Measurements from ENCODE around the gene KIF16B. TPM values are rescaled to one million over a fixed set of nuclear protein-coding genes. Genes with fewer than 3 reads are reported as not detected.

KIF16B gene
- total and polyA plus RNA-seq, 10 of the 15 experiments (the other 5 are each of a cell fraction or from before 2014, with no cell fraction given), result 0.21 to 5.2 (median 3.0) TPM

DNA sequence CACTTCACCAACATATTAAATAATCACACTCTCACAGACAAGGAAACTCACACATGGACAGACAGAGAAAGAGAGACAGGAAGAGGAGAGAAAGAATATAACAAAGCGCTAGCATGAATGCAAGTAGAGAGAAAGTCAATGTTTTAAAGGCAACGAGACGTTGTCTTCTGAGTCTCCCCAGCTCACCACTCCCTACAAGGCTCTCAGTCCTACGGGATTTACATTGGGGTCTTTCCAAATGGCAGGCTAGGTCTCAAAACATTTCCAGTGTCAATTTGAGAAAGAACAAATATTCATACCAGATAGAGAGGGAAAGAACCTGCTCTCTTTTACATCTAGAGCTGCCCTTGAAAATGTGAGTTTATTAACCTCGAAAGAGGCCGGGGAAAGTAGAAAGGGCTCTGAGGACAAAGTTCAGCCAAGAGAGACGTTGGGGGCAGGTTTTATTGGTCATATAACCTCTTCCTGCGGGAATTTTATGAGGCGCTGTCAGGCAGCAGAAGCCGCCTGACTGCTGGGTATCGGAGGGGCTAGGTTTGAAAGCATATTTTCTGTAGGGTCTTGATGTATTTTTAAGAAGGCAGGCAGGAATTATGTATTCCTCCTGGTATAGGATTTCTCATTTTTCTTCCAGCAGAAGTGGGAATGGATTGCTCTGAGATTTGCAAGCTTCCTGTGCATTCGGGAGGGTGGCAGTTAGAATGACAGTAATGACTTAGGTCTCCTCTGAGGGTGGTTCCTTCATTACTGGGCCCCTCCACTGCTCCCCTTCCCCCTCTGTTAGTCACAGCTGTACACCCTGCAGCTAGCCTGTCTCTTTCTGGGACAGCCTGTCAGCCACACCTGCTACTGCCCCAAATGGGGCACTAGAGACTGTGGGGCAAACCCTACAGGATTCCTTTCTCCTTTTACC is 34.4 kb upstream of the KIF16B start (continued):
- no peak for TF ChIP-seq BCL3 (IDR thresholded peaks at IDR 0.05; ENCODE audit: borderline replicate concordance, insufficient read depth, low read depth, low read length, poor library complexity, severe bottlenecking)
- TF ChIP-seq E2F8 (IDR thresholded peaks at IDR 0.05; ENCODE audit: low read depth, partially characterized antibody), result no peak
- no peak for TF ChIP-seq ZNF274 (IDR thresholded peaks at IDR 0.05; ENCODE audit: insufficient read depth, insufficient read length)
- TF ChIP-seq MEF2A (IDR thresholded peaks at IDR 0.05; ENCODE audit: insufficient read depth, low read depth, low read length), result no peak

DNA sequence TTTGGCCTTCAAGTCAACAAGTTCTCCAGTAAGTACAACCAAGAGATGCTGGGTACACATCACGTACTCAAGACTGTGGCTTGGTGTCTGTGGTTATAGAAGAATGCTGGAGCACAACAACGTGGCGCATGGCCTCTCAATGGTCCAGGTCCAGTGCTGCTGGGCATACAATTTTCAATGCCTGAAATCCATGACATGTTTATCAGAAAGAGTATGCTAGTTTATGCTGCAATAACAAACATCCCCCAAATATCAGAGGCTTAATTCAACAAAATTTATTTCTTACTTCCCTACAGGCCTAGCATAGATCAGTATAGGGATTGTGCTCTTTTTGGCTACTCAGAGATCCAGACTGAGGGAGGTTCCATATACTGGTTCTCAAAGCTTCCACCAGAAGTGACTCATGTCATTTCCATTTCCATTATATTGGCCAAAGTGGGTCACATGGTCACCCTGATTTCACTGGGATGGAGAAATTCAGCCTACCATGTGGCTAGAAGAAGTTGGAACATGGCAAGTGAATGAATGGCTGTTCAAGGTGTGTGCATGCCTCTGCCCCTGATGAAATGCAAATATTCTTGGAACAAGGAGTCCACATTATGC is 33.3 kb upstream of the KIF16B start:
- Histone ChIP-seq H2AFZ (ENCODE audit: control insufficient read depth, low read depth, low read length) (no peak overlapping the region), H3K4me1 (ENCODE audit: control insufficient read depth, insufficient read depth, low read length) (no peaks in the 10 kb centered on the region), H3K27ac (ENCODE audit: control insufficient read depth, insufficient read depth) (no peak overlapping the region), H3K9ac (ENCODE audit: control insufficient read depth, insufficient read depth, low read length) (no peak overlapping the region), H3K27me3 (replicated peaks in 1 of 2; ENCODE audit: control insufficient read depth in 2 of 2, insufficient read depth in 2 of 2, low read length in 1 of 2) (no peaks in the 10 kb centered on the region), H3K9me3 (replicated peaks; ENCODE audit: control insufficient read depth, insufficient read depth, low read length) (no peaks in the 10 kb centered on the region), H3K36me3 (ENCODE audit: control insufficient read depth in 2 of 2, insufficient read depth in 2 of 2, low read length in 1 of 2) (no peaks in the 10 kb centered on the region), H3K79me2 (ENCODE audit: control insufficient read depth, insufficient read depth, low read length) (no peaks in the 10 kb centered on the region), H3K4me3 (no peak overlapping the region), H4K20me1 (ENCODE audit: control insufficient read depth, insufficient read depth) (no peaks in the 10 kb centered on the region), H3K4me2 (ENCODE audit: control insufficient read depth, insufficient read depth) (no peak overlapping the region)
- BruUV-seq (replicated peaks), result no TSS peak
- ChIA-PET CTCF (no interaction called here), SMC1A (ENCODE audit: uncharacterized antibody, unreplicated experiment) (no interaction called here), RAD21 (ENCODE audit: unreplicated experiment) (no interaction called here), POLR2A (no interaction called here)
- ATAC-seq, result no peak
- intact Hi-C loops (cut with micrococcal nuclease; ENCODE audit: unreplicated experiment), result no loop called here
- no peak for DNase-seq (ENCODE audit: low read depth, low spot score)
- 62% methylated on average over 3 of the region's 3 CpGs for WGBS (ENCODE audit: insufficient coverage, insufficient replicate concordance, low lambda C conversion rate, missing lambda C conversion rate)
- no peak for FAIRE-seq
- in situ Hi-C loops (cut with MboI), result no loop called here
- TF ChIP-seq ZBED1 (IDR thresholded peaks at IDR 0.05; ENCODE audit: borderline replicate concordance) (no peak), NRF1 (conservative IDR thresholded peaks at IDR 0.05; ENCODE audit: low read depth, low read length) (no peak), HDAC6 (IDR thresholded peaks at IDR 0.05; ENCODE audit: unreplicated experiment) (no peak), WRNIP1 (IDR thresholded peaks at IDR 0.05; ENCODE audit: borderline replicate concordance, low read depth, low read length) (no peak), BMI1 (IDR thresholded peaks at IDR 0.05; ENCODE audit: borderline replicate concordance) (no peak), SMAD1 (IDR thresholded peaks at IDR 0.05; ENCODE audit: low read depth, partially characterized antibody) (no peak), CUX1 (IDR thresholded peaks at IDR 0.05; ENCODE audit: insufficient replicate concordance, low read depth, low read length) (no peak)

All from GM12878 (cell line).